Muscle of back (tissue), 11 donors: Measurements from ENCODE around the gene GABRP. TPM values are rescaled to one million over a fixed set of nuclear protein-coding genes. Genes with fewer than 3 reads are reported as not detected.
"Not testable (repeated sequence)": the region's sequence is repeated elsewhere in the genome, so short reads cannot be mapped to it uniquely, and the experiment has no call there.

ENCODE experiments used
- DNase-seq, 3 donors: peaks; one replicate each; pipeline versions ENCODE4 v3.0.0 to v3.0.0-alpha.2; 2013
- polyA plus RNA-seq, 10 donors: library from polyadenylated mRNA; unstranded; fragments of 120-200 nt; gene quantifications; one replicate each; pipeline ENCODE4 v1.2.1, GENCODE V29; 2013; ENCODE audit not compliant: insufficient read length in 10 of 10

GABRP gene
- polyA plus RNA-seq, 10 donors: 0.36 to 1.5 (median 1.3) TPM

- peak; percentile 39 to 70 (median 61) for DNase-seq
Measured at GRCh38 chr5:170791325-170791954, 7.9 kb downstream of the GABRP start.

GRCh38 chr5:170792878-170793277 lies 9.4 kb downstream of the GABRP start:
- peak in 1 of 3 donors; percentile 11 for DNase-seq

DNA sequence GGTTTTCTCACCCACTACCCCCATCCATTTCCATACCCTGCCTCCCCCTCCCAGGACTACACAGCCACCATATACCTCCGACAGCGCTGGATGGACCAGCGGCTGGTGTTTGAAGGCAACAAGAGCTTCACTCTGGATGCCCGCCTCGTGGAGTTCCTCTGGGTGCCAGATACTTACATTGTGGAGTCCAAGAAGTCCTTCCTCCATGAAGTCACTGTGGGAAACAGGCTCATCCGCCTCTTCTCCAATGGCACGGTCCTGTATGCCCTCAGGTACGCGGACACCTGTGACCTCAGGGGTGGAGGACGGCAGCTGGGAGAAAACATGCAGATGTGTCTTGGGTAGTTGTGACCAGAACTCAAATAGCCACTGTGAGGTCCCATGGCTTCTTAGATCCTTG lies 11.6 kb downstream of the GABRP start:
- DNase-seq: no peak

DNA sequence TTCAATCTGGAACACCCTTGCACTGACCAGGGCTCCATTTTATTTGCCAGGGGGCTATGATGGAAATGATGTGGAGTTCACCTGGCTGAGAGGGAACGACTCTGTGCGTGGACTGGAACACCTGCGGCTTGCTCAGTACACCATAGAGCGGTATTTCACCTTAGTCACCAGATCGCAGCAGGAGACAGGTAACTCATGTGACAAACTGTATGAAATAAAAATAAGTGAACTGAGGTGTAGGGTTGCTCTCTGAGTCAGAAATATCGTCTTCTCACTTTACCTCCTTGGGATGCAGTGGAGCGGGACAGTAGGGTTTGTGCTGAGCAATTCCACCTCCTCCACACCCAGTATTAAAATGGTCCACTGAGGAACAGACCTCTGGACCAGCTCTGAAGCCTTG lies 22.1 kb downstream of the GABRP start:
- no peak for DNase-seq

DNA sequence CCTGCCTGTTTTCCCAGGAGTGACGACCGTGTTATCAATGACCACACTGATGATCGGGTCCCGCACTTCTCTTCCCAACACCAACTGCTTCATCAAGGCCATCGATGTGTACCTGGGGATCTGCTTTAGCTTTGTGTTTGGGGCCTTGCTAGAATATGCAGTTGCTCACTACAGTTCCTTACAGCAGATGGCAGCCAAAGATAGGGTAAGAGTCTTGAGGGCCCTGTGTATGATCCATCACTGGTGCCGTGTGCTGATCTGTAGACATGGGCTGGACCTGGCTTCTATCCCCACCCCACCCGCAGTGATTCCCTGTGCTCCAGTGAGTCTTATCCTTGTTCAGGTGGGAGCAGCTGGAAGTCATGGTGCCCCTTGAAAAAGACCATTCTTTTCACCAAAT lies 26.0 kb downstream of the GABRP start:
- DNase-seq: peak in 2 of 3 donors; percentile 20 to 43

- DNase-seq: no peak
Measured at GRCh38 chr5:170811719-170812118, 28.2 kb downstream of the GABRP start.

DNA sequence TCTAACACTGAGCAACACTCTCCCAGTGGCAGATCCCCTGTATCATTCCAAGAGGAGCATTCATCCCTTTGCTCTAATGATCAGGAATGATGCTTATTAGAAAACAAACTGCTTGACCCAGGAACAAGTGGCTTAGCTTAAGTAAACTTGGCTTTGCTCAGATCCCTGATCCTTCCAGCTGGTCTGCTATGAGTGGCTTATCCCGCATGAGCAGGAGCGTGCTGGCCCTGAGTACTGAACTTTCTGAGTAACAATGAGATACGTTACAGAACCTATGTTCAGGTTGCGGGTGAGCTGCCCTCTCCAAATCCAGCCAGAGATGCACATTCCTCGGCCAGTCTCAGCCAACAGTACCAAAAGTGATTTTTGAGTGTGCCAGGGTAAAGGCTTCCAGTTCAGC lies 29.7 kb downstream of the GABRP start:
- DNase-seq: no peak

GRCh38 chr5:170817195-170817594 lies 33.7 kb downstream of the GABRP start:
- no peak for DNase-seq

DNA sequence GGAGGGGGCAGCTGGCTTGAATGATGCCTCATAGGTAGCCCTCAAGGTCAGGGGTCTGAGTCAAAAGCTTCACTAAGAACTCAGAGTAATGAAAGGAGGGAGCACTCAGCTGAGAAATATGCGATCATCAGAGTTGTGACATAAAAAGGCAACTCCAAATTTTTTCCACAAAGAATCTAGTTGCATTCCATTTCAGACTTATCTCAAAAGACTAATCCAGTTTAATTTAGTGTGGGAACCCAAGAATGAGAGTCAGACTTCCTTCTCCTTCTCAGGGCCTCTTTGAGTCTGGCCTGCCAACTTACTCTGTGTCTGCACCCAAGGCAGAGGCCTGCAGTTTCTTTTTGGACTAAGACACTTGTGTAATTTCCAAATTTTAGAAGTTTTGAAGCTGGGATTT lies 34.7 kb downstream of the GABRP start:
- peak in 2 of 3 donors; percentile 10 to 31 for DNase-seq

DNA sequence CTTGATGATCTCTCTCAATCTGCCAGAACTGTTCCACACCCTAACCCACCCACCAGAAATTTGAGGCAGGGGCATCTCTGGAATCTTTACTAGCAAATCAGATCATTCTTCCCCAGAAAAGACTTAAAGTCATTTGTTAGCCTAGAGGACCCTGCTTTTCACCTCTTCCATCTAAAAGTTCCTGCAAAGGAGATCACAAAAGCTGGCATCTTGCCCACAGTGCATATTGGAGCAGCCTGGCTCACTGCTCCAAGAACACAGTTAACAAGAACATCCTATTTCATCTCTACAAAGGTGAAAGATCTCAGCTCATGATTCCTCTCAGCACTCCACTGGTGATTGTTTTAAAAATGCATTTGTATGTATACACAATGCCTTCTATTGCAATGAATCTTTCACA lies 36.3 kb downstream of the GABRP start:
- DNase-seq: peak in 2 of 3 donors; percentile 6 to 10

- no peak for DNase-seq
Measured at GRCh38 chr5:170821257-170821800, 37.8 kb downstream of the GABRP start.

DNA sequence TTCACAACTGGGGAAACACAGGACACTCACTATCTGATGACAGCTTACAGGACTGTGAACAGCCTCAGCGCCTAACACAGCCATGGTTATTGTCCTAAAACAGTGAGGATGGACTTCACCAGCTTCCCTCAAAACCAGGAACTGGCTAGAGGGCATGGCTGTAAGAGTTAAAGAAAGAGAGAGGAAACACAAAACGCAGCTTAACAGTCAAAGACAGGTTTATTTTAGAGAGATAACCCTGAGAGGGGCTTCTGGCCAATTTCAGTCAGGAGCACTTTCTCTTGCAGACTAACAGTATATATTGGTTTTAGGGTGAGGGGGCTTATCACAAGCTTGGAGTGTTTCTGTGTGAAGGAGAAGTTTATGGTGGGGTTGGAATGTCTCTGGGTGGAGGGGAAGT lies 42.6 kb downstream of the GABRP start:
- no peak for DNase-seq

- DNase-seq: no peak
Measured at GRCh38 chr5:170832241-170832640, 48.7 kb downstream of the GABRP start.

GRCh38 chr5:170833981-170834380 lies 50.5 kb downstream of the GABRP start:
- not testable (repeated sequence) for DNase-seq

- DNase-seq: no peak
Measured at GRCh38 chr5:170836226-170836625, 52.7 kb downstream of the GABRP start.

- no peak for DNase-seq
Measured at GRCh38 chr5:170843870-170844269, 60.3 kb downstream of the GABRP start.

DNA sequence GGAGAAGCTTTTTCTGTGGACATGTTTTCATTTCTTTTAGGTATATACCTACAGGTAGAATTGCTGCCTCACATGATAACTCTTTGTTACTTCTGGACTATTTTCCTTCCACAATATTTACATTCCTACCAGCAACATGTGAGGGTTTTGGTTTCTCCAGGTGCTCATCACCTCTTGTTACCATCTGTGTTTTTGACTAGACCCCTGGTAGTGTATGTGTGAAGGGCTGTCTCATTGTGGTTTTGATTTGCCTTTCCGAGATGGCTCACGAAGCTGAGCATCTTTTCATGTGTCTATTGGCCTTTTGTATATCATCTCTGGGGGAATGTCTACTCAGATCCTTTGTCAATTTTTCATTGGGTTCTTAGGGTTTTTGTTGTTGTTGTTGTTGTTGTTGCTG lies 61.1 kb downstream of the GABRP start:
- no peak for DNase-seq

- no peak for DNase-seq
Measured at GRCh38 chr5:170846416-170846815, 62.9 kb downstream of the GABRP start.

GRCh38 chr5:170846846-170847245 lies 63.3 kb downstream of the GABRP start:
- no peak for DNase-seq

- DNase-seq: no peak
Measured at GRCh38 chr5:170848033-170848432, 64.5 kb downstream of the GABRP start.

GRCh38 chr5:170849374-170849773 lies 65.8 kb downstream of the GABRP start:
- no peak for DNase-seq

DNA sequence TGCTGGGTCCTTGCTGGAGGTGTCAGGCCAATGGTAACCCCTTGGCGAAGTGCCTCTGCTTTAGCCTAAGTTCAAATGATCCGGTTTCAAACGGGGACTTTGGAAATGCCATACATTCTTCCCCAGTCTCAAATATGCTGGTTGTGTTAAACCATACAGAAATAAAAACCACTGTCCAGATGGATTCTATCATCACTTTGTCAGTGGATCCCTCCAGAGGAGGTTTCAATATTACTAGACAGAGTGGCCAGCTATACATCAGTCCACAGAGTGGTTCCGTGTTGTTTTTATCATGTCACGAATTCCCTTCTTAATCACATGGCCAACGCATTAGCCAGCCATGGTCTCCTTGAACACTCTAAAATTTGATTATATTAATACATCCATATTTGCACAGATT lies 71.0 kb downstream of the GABRP start:
- no peak for DNase-seq

DNA sequence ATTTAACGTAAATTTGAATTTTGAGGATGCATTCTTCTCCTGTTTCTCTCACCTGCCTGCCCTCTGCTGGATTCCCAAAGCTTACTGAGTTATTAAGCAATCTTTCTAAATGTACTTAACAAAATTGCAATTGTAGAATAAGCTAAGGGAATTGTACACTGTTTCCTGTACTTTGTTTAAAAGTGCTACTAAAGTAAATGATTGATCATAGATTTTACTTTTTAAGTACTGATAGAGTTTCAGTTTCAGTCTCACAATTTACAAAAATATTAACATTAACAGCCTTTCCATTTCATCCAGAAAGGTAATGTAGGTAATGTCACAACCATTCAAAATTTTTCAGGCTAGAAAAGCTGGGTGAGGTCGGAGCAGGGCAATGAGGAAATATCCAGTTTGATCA lies 73.5 kb downstream of the GABRP start:
- no peak for DNase-seq

DNA sequence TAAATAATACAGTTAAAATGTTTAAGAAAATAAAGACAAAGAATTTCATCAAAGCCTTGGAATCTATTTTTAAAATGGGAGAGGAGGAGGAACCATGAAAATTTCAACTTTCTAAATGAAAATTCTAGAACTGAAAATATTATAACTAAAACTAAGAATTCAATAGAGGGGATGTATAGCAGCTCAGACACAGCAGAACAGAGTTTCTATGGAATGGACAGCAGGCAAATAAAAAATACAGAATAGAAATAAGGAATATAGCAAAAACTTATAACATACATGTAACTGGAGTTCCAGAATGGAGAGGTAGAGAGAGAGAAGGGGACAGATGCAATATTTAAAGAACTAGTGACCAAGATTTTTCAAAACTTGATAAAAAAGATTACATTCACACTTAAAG lies 76.9 kb downstream of the GABRP start:
- DNase-seq: no peak
